ENCODE results near the gene MPV17L.
"Not testable (repeated sequence)": the region's sequence is repeated elsewhere in the genome, so short reads cannot be mapped to it uniquely, and the experiment has no call there.

GRCh38 chr16:15388060-15388459, 7.5 kb upstream of the MPV17L start:
- TF ChIP-seq EZH2 (IDR thresholded peaks at IDR 0.05; ENCODE audit: insufficient read depth, poor library complexity, severe bottlenecking); EZH2phosphoT487 (IDR thresholded peaks at IDR 0.05; ENCODE audit: insufficient read depth, low read depth): not testable (repeated sequence)

Measured in GM23248 (cell line).